Stimulated activated CD4-positive, alpha-beta T cell treated with anti-CD3 and anti-CD28 coated beads, Interleukin-2, amount 100 ng/mL, for 4 hours (primary cell): ENCODE results near the gene EYS.
"Not testable (repeated sequence)": the region's sequence is repeated elsewhere in the genome, so short reads cannot be mapped to it uniquely, and the experiment has no call there.

Source experiments
- DNase-seq: peaks from one replicate; pipeline ENCODE4 v3.0.0-alpha.2; 2020; ENCODE audit warnings: low read depth

The EYS gene

GRCh38 chr6:63817492-63818050, 1889.5 kb downstream of the EYS start:
- no peak for DNase-seq

GRCh38 chr6:63816982-63817436, 1890.0 kb downstream of the EYS start:
- DNase-seq, result no peak

- no peak for DNase-seq
These were observed 1890.5 kb downstream of the EYS start for GRCh38 chr6:63816401-63816981.

- no peak for DNase-seq
These were observed 1892.6 kb downstream of the EYS start for GRCh38 chr6:63814459-63814858.

GRCh38 chr6:63813566-63814120, 1893.4 kb downstream of the EYS start:
- no peak for DNase-seq

- DNase-seq, result no peak
These were observed 1898.5 kb downstream of the EYS start for GRCh38 chr6:63808576-63808975.

- no peak for DNase-seq
These were observed 1900.0 kb downstream of the EYS start for GRCh38 chr6:63807056-63807455.

GRCh38 chr6:63806573-63806913, 1900.5 kb downstream of the EYS start:
- no peak for DNase-seq

GRCh38 chr6:63805808-63806572, 1901.0 kb downstream of the EYS start:
- DNase-seq, result no peak

GRCh38 chr6:63805345-63805744, 1901.7 kb downstream of the EYS start:
- DNase-seq, result no peak

GRCh38 chr6:63804381-63804956, 1902.6 kb downstream of the EYS start:
- no peak for DNase-seq

- DNase-seq, result no peak
These were observed 1903.7 kb downstream of the EYS start for GRCh38 chr6:63803371-63803770.

- no peak for DNase-seq
These were observed 1904.3 kb downstream of the EYS start for GRCh38 chr6:63802606-63803206.

GRCh38 chr6:63800386-63800785, 1906.6 kb downstream of the EYS start:
- DNase-seq, result not testable (repeated sequence)

- no peak for DNase-seq
These were observed 1907.2 kb downstream of the EYS start for GRCh38 chr6:63799813-63800212.

GRCh38 chr6:63799313-63799712, 1907.7 kb downstream of the EYS start:
- DNase-seq, result no peak

GRCh38 chr6:63798378-63798777, 1908.6 kb downstream of the EYS start:
- DNase-seq, result no peak

- no peak for DNase-seq
These were observed 1909.3 kb downstream of the EYS start for GRCh38 chr6:63797721-63798120.

- no peak for DNase-seq
These were observed 1911.2 kb downstream of the EYS start for GRCh38 chr6:63795826-63796225.

GRCh38 chr6:63795006-63795405, 1912.0 kb downstream of the EYS start:
- no peak for DNase-seq

- DNase-seq, result no peak
These were observed 1913.4 kb downstream of the EYS start for GRCh38 chr6:63793465-63794137.
